Small intestine (tissue), 7 donors: ENCODE results near the gene ATOH8. TPM values are rescaled to one million over a fixed set of nuclear protein-coding genes. Genes with fewer than 3 reads are reported as not detected.
"Not testable (repeated sequence)": the region's sequence is repeated elsewhere in the genome, so short reads cannot be mapped to it uniquely, and the experiment has no call there.

ENCODE experiments used
- DNase-seq, 2 donors: peaks; one replicate each; pipeline versions ENCODE4 v3.0.0 to v3.0.0-alpha.2; 2013
- FAIRE-seq: peaks from 2 replicates; lab custom pipeline; 2012; peaks lifted over from hg19 to GRCh38; lab: Jason Lieb, UNC
- H3K27ac ChIP-seq, 3 donors: one replicate each; pipeline ENCODE4 v1.5.1; 2013; ENCODE audit warnings: low read length in 2 of 3, mild to moderate bottlenecking in 2 of 3, control low read depth in 1 of 3, inconsistent platforms in 1 of 3, low read depth in 1 of 3, moderate library complexity in 1 of 3
- H3K27me3 ChIP-seq, 3 donors: one replicate each; pipeline ENCODE4 v1.6.1; 2013; ENCODE audit warnings: low read length in 3 of 3, inconsistent platforms in 1 of 3; ENCODE audit not compliant: control insufficient read depth in 3 of 3, insufficient read depth in 3 of 3
- H3K36me3 ChIP-seq, 3 donors: one replicate each; pipeline ENCODE4 v1.6.1; 2013; ENCODE audit warnings: low read length in 3 of 3, inconsistent platforms in 1 of 3, low read depth in 1 of 3, mild to moderate bottlenecking in 1 of 3, moderate library complexity in 1 of 3; ENCODE audit not compliant: control insufficient read depth in 3 of 3, insufficient read depth in 2 of 3
- H3K4me1 ChIP-seq, 3 donors: one replicate each; pipeline ENCODE4 v1.6.1; 2013; ENCODE audit warnings: low read length in 2 of 3, inconsistent platforms in 1 of 3, low read depth in 1 of 3, mild to moderate bottlenecking in 1 of 3, moderate library complexity in 1 of 3; ENCODE audit not compliant: control insufficient read depth in 3 of 3, insufficient read depth in 2 of 3
- H3K4me3 ChIP-seq, 3 donors: one replicate each; pipeline ENCODE4 v1.5.1; 2013; ENCODE audit warnings: low read length in 3 of 3, control low read depth in 1 of 3, inconsistent platforms in 1 of 3, low read depth in 1 of 3, mild to moderate bottlenecking in 1 of 3, moderate library complexity in 1 of 3
- H3K9me3 ChIP-seq, 2 donors: one replicate each; pipeline ENCODE4 v1.6.1; 2013; ENCODE audit warnings: low read depth in 1 of 2, low read length in 1 of 2; ENCODE audit not compliant: control insufficient read depth in 2 of 2, insufficient read depth in 1 of 2
- WGBS, 3 donors: extraction: QIAGEN DNeasy Blood & Tissue Kit; methylation state at CpG; one replicate each; pipeline ENCODE4 v1.1.7; 2013; 5-methylcytosine and 5-hydroxymethylcytosine counted together
- polyA plus RNA-seq, 4 donors: library from polyadenylated mRNA; stranded (reverse) in 3 of 4; unstranded in 1 of 4; fragments of 200-250 nt in 3 of 4; fragments of 120-200 nt in 1 of 4; gene quantifications; one replicate each; pipeline versions ENCODE4 v1.2.1 to v1.2.3, GENCODE V29; 2013
- donor health status: healthy with polysubstance abuse.
- donor health status: control.
- donor health status: control.
- donor health status: Bipolar disorder and iron deficiency.
- donor health status: healthy.

Gene ATOH8
- polyA plus RNA-seq, 4 donors: 1.6 to 18.4 (median 3.7) TPM

- H3K36me3 ChIP-seq: no peaks in the 10 kb centered on the region
- DNase-seq (no peak), FAIRE-seq (no peak)
- peaks cover 0 to 3% (median 2%) of the 10 kb centered on the region in 3 donors for H3K4me1 ChIP-seq
- H3K4me3 ChIP-seq: no peak overlapping the region
- no peaks in the 10 kb centered on the region for H3K9me3 ChIP-seq
- peaks cover 0 to 5% (median 0%) of the 10 kb centered on the region in 3 donors for H3K27me3 ChIP-seq
- WGBS, 3 donors: 39 to 60% (median 48%) methylated on average over 1 of the region's 1 CpG
- H3K27ac ChIP-seq: no peak overlapping the region
Measured at GRCh38 chr2:85708641-85709040, 45.1 kb upstream of the ATOH8 start.

GRCh38 chr2:85709401-85709811, 44.4 kb upstream of the ATOH8 start:
- no peak for DNase-seq
- peaks cover 0 to 3% (median 2%) of the 10 kb centered on the region in 3 donors for H3K4me1 ChIP-seq
- 60 to 74% (median 71%) methylated on average over 4 of the region's 4 CpGs for WGBS, 3 donors
- no peaks in the 10 kb centered on the region for H3K9me3 ChIP-seq
- peak overlapping the region in 1 of 3 donors; percentile 59 for H3K27ac ChIP-seq
- H3K36me3 ChIP-seq: no peaks in the 10 kb centered on the region
- peaks cover 0 to 5% (median 0%) of the 10 kb centered on the region in 3 donors for H3K27me3 ChIP-seq
- FAIRE-seq: no peak
- H3K4me3 ChIP-seq: no peak overlapping the region

DNA sequence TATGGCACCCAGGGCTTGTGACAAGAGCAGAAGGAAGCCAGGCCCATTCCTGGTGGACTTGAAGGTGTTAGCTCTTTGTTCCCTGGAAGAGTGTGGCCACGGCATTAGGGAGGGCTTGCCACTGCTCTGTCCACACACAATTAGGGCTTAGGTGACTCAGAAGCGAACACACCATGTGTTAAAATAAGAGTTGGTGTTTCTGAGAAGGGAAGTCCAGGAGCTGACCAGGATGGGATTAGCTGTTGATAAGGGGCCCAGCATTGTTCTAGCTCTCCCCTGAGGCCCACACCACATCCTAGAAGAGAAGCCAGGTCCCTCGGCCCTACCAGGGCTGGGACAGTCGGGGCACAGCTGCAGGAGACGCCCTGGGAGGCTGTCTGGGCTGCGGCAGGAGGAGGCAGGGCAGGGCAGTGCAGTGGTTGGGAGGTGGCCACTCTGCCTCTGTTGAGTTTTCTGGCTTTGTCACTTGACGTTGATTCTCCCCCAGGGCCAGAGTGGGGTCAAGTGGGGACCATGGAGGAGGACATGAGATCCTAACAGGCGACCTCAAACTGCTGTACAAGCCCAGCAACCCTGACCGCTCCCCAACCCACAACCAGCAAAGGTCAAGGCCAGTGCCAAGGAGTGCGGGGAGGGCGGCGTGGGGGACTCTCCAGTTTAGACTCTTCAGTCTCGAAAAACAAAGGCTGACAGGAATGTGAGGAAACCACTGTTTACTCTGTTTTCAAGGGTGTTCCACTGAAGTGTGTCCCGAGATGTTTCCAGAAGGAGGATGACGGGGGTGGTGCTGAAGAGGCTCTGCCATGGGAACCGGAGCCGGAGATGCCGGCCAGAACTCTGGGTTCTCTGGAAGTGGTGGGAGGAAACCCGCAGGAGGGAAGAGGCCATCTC, 42.9 kb upstream of the ATOH8 start:
- H3K27me3 ChIP-seq: peaks cover 0 to 5% (median 0%) of the 10 kb centered on the region in 3 donors
- DNase-seq (peak; percentile 14 to 18), FAIRE-seq (no peak)
- WGBS, 3 donors: 58 to 72% (median 68%) methylated on average over 19 of the region's 19 CpGs
- H3K27ac ChIP-seq: peak overlapping the region in 1 of 3 donors; percentile 59
- H3K4me1 ChIP-seq: peaks cover 0 to 3% (median 2%) of the 10 kb centered on the region in 3 donors
- no peak overlapping the region for H3K4me3 ChIP-seq
- no peaks in the 10 kb centered on the region for H3K9me3 ChIP-seq
- no peaks in the 10 kb centered on the region for H3K36me3 ChIP-seq

DNA sequence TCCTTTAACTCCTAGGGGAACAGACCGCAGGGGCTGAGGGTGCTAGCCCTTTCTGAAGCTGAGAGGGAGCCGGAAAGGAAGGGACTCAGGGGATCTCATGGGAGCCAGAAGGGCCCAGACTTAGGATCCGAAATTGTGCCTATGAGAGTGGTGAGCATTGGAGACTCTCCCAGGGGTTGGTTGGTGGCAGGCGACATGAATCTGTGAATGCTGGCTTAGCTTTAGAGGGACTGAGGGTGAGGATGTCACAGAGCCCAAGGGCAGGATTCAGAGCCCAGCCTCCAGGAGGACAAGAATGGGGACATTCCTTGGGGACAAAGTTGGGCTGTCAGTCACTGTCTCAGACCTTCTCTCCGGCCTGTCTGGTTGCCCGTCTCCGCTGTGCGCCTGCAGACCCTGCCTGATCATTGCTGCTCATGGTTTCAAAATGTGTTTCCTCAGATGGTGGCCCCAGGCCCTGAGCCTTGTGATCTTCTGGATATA, 42.2 kb upstream of the ATOH8 start:
- Histone ChIP-seq H3K27ac (peak overlapping the region in 1 of 3 donors; percentile 56), H3K4me1 (peaks cover 0 to 3% (median 2%) of the 10 kb centered on the region in 3 donors), H3K4me3 (no peak overlapping the region), H3K9me3 (no peaks in the 10 kb centered on the region), H3K36me3 (no peaks in the 10 kb centered on the region), H3K27me3 (peaks cover 0 to 7% (median 3%) of the 10 kb centered on the region in 3 donors)
- DNase-seq (no peak), FAIRE-seq (no peak)
- 78 to 88% (median 87%) methylated on average over 8 of the region's 8 CpGs for WGBS, 3 donors

DNA sequence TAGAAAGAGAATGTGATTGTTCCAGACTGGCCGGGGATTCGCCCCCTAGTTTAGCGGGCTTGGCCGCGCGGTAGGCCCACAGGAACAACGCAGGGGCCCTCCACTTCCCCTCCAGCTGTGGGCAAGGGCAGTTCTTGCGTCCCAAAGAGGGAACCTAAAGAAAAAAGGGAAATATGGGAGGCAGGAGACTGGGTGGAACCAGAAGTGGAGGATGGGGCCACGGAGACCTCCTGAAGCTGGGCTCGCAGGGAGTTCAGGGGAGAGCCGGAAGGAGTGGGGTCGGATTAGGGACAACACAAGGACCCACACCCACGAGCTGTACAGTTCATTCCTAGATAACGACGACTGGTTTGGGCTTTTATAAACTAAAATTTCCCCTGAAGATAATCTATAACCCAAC, 41.5 kb upstream of the ATOH8 start:
- H3K27ac ChIP-seq: peak overlapping the region in 1 of 3 donors; percentile 52
- no peaks in the 10 kb centered on the region for H3K36me3 ChIP-seq
- FAIRE-seq (no peak), DNase-seq (no peak)
- H3K4me3 ChIP-seq: no peak overlapping the region
- H3K4me1 ChIP-seq: peaks cover 0 to 3% (median 2%) of the 10 kb centered on the region in 3 donors
- 65 to 80% (median 73%) methylated on average over 15 of the region's 15 CpGs for WGBS, 3 donors
- H3K27me3 ChIP-seq: peaks cover 0 to 8% (median 3%) of the 10 kb centered on the region in 3 donors
- no peaks in the 10 kb centered on the region for H3K9me3 ChIP-seq

DNA sequence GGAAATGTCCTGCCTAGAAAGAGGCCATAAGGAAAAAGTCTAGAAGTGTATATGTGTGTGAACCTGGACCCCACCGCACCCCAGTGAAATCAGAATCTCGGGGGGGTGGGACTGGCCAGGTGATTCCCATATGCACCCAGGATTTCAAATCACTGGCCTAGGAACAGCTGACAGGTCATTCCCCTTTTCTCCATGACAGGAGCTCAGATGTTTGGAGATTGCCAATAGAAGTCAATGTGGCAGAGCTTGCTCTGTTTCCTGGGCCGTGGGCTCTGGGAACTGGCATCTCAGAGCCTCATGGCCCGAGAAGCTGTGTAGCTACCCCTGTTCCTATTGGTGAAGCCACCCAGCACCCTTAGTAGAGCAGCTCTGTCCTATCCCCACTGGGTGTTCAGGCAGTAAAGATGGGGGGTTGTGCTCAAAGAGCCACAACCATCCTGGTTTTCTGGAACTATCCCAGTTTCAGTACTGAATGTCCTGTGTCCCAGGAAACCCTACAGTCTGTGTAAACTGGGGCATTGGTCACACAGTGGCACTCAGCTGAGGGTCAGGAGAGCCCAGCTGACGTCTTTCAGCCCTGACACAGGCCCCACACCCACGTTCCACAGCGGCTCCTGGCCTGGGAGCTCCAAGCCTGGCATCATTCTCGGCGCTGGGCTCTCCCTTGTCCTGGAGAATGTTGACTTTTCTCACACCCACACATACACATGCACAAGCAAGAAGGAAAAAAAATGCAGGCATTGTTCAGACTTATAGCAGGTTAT, 40.8 kb upstream of the ATOH8 start:
- H3K27ac ChIP-seq: peak overlapping the region in 1 of 3 donors; percentile 59
- FAIRE-seq (no peak), DNase-seq (no peak)

DNA sequence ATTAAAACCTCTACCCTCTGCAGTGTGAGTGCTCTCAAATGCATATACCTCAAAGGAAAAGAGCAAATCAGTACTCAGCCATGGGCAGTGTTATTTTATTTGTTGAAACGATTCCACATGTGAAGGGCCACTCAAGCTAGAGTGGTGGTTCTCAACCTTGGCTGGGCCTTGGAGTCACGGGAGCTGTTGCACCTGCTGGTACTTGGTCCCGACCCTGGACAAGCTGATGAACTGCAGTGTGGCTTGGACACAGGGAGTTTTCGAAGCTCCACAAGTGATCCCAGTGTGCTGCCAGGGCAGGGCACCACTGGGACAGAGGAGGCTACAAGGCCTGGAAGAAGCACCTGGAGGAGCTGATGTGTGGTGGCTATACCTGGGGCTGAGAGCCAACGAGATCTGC, 40.0 kb upstream of the ATOH8 start:
- no peak for FAIRE-seq
- H3K4me1 ChIP-seq: peaks cover 0 to 4% (median 2%) of the 10 kb centered on the region in 3 donors

More for the DNA sequence above, 40.8 kb upstream of the ATOH8 start:
- Histone ChIP-seq H3K36me3 (no peaks in the 10 kb centered on the region), H3K4me1 (peaks cover 0 to 3% (median 2%) of the 10 kb centered on the region in 3 donors), H3K4me3 (no peak overlapping the region), H3K9me3 (no peaks in the 10 kb centered on the region), H3K27me3 (peaks cover 0 to 8% (median 3%) of the 10 kb centered on the region in 3 donors)
- 50 to 71% (median 54%) methylated on average over 9 of the region's 9 CpGs for WGBS, 3 donors

GRCh38 chr2:85714421-85714820, 39.4 kb upstream of the ATOH8 start:
- not testable (repeated sequence) for H3K27ac ChIP-seq, H3K4me3 ChIP-seq, FAIRE-seq, H3K9me3 ChIP-seq, H3K27me3 ChIP-seq, H3K36me3 ChIP-seq, H3K4me1 ChIP-seq, DNase-seq
- 72 to 89% (median 79%) methylated on average over 7 of the region's 7 CpGs for WGBS, 3 donors

More for the DNA sequence above, 40.0 kb upstream of the ATOH8 start:
- no peak for DNase-seq
- WGBS, 3 donors: 85 to 91% (median 86%) methylated on average over 5 of the region's 5 CpGs
- Histone ChIP-seq H3K4me3 (no peak overlapping the region), H3K27ac (no peak overlapping the region), H3K27me3 (peaks cover 0 to 8% (median 3%) of the 10 kb centered on the region in 3 donors), H3K9me3 (no peaks in the 10 kb centered on the region), H3K36me3 (no peaks in the 10 kb centered on the region)
